Measurements from ENCODE around the gene PGGT1B. TPM values are rescaled to one million over a fixed set of nuclear protein-coding genes. Genes with fewer than 3 reads are reported as not detected.

PGGT1B gene
- total RNA-seq, 1 experiment from 2014 or later, result 14.4 TPM

GRCh38 chr5:115214541-115214940 lies 48.1 kb downstream of the PGGT1B start:
- BruUV-seq (replicated peaks), result no TSS peak
- Histone ChIP-seq H3K9ac (ENCODE audit: low read length) (no peak overlapping the region), H3F3A (ENCODE audit: low read length, unreplicated experiment) (no peaks in the 10 kb centered on the region)

DNA sequence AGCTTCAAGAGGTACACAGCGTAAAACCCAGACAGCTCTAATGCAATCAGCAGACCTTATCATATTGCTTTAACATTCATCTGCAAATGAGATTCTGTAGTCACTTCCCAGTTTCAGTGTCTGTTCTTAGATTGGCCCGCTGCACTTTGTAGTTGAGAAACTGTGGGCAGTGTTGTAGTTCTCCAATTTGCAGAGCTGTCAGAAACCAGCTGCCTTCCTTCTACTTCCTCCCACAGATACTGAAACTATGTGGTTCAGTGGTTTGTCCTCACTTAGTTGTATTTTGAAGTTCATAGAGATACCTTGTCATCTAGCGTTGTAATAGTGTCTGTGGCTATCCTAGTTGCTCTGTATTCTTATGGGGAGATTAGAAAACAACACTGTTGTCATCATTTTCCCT lies 53.4 kb downstream of the PGGT1B start:
- ATAC-seq (no peak), DNase-seq (no peak)
- ChIA-PET CTCF (no interaction called here), POLR2A (ENCODE audit: unreplicated experiment) (no interaction called here)
- H3K4me1 ChIP-seq (ENCODE audit: insufficient read depth, low read length), result no peaks in the 10 kb centered on the region
- no TSS peak for BruUV-seq (replicated peaks)
- H3K36me3 ChIP-seq (ENCODE audit: low read depth, low read length), result no peaks in the 10 kb centered on the region; the same call in 1 of the 2 replicates
- H3K9me3 ChIP-seq (ENCODE audit: low read length), result no peaks in the 10 kb centered on the region
- intact Hi-C loops (cut with micrococcal nuclease), result no loop called here
- H4K20me1 ChIP-seq (ENCODE audit: low read length), result no peaks in the 10 kb centered on the region
- no peaks in the 10 kb centered on the region for H3K79me2 ChIP-seq (ENCODE audit: low read length)
- H3K9me2 ChIP-seq (replicated peaks; ENCODE audit: low read length), result no peaks in the 10 kb centered on the region
- no peak overlapping the region for H2AFZ ChIP-seq (ENCODE audit: low read length)
- H3F3A ChIP-seq (ENCODE audit: low read length, unreplicated experiment), result no peaks in the 10 kb centered on the region
- no peak overlapping the region for H3K4me2 ChIP-seq (ENCODE audit: low read length)
- H3K4me3 ChIP-seq (ENCODE audit: low read length), result no peak overlapping the region
- H3K9ac ChIP-seq (ENCODE audit: low read length), result no peak overlapping the region
- H3K27me3 ChIP-seq (ENCODE audit: low read length), result no peaks in the 10 kb centered on the region
- no peak overlapping the region for H3K27ac ChIP-seq (ENCODE audit: low read length)
- TF ChIP-seq EZH2phosphoT487 (IDR thresholded peaks at IDR 0.05; ENCODE audit: borderline replicate concordance, low read length), result no peak

More at GRCh38 chr5:115214541-115214940, 48.1 kb downstream of the PGGT1B start:
- Histone ChIP-seq H3K27me3 (ENCODE audit: low read length) (no peaks in the 10 kb centered on the region), H3K27ac (ENCODE audit: low read length) (no peak overlapping the region), H3K4me2 (ENCODE audit: low read length) (no peak overlapping the region), H3K79me2 (ENCODE audit: low read length) (no peaks in the 10 kb centered on the region), H3K9me3 (ENCODE audit: low read length) (no peaks in the 10 kb centered on the region), H3K9me2 (replicated peaks; ENCODE audit: low read length) (no peaks in the 10 kb centered on the region), H3K4me1 (ENCODE audit: insufficient read depth, low read length) (no peaks in the 10 kb centered on the region), H3K36me3 (ENCODE audit: low read depth, low read length) (peaks cover 2% of the 10 kb centered on the region; the same call in 1 of the 2 replicates), H2AFZ (ENCODE audit: low read length) (no peak overlapping the region), H3K4me3 (ENCODE audit: low read length) (no peak overlapping the region), H4K20me1 (ENCODE audit: low read length) (no peaks in the 10 kb centered on the region; the same call in 1 of the 2 replicates)
- ChIA-PET POLR2A (ENCODE audit: unreplicated experiment) (no interaction called here), CTCF (no interaction called here)
- intact Hi-C loops (cut with micrococcal nuclease), result no loop called here
- TF ChIP-seq, protein P1, sequence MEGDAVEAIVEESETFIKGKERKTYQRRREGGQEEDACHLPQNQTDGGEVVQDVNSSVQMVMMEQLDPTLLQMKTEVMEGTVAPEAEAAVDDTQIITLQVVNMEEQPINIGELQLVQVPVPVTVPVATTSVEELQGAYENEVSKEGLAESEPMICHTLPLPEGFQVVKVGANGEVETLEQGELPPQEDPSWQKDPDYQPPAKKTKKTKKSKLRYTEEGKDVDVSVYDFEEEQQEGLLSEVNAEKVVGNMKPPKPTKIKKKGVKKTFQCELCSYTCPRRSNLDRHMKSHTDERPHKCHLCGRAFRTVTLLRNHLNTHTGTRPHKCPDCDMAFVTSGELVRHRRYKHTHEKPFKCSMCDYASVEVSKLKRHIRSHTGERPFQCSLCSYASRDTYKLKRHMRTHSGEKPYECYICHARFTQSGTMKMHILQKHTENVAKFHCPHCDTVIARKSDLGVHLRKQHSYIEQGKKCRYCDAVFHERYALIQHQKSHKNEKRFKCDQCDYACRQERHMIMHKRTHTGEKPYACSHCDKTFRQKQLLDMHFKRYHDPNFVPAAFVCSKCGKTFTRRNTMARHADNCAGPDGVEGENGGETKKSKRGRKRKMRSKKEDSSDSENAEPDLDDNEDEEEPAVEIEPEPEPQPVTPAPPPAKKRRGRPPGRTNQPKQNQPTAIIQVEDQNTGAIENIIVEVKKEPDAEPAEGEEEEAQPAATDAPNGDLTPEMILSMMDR (conservative IDR thresholded peaks at IDR 0.05; ENCODE audit: low read depth, low read length), result no peak
- TF ChIP-seq EZH2phosphoT487 (IDR thresholded peaks at IDR 0.05; ENCODE audit: borderline replicate concordance, low read length), result no peak
- TF ChIP-seq EZH2 (IDR thresholded peaks at IDR 0.05; ENCODE audit: low read length, unreplicated experiment), result no peak
- no peak for DNase-seq
- ATAC-seq, result no peak

DNA sequence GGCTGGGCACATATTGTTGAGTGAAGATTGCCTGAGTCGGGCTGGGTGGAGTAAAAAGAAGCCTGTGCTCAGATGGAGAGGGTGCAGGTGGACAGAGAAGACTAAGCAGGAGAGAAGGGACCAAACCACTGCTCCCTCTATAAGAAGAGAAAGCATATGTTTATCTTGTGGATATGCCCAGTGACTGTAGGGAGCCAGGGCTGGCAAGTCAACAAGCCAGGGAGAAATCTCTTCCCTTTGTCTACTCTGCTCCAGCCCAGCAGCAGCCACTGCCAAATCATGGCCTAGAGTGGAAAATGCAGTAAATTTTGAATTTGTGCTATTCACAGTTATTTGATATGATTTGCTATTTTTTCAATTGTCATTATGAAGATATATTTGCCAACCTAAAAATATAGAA lies 59.7 kb downstream of the PGGT1B start:
- H3K36me3 ChIP-seq (ENCODE audit: low read depth, low read length), result no peaks in the 10 kb centered on the region
- ChIA-PET CTCF (no interaction called here), POLR2A (ENCODE audit: unreplicated experiment) (no interaction called here)
- no peak overlapping the region for H3K27ac ChIP-seq (ENCODE audit: low read length)
- no peak overlapping the region for H3K9ac ChIP-seq (ENCODE audit: low read length)
- no peaks in the 10 kb centered on the region for H3K79me2 ChIP-seq (ENCODE audit: low read length)
- H3K4me2 ChIP-seq (ENCODE audit: low read length), result no peak overlapping the region
- no peaks in the 10 kb centered on the region for H3F3A ChIP-seq (ENCODE audit: low read length, unreplicated experiment)
- H3K4me1 ChIP-seq (ENCODE audit: insufficient read depth, low read length), result no peaks in the 10 kb centered on the region
- H3K27me3 ChIP-seq (ENCODE audit: low read length), result no peaks in the 10 kb centered on the region
- intact Hi-C loops (cut with micrococcal nuclease), result no loop called here
- H3K9me3 ChIP-seq (ENCODE audit: low read length), result no peaks in the 10 kb centered on the region
- no peaks in the 10 kb centered on the region for H4K20me1 ChIP-seq (ENCODE audit: low read length)
- H3K4me3 ChIP-seq (ENCODE audit: low read length), result no peak overlapping the region
- DNase-seq (no peak), ATAC-seq (no peak)
- no TSS peak for BruUV-seq (replicated peaks)
- H2AFZ ChIP-seq (ENCODE audit: low read length), result no peak overlapping the region
- H3K9me2 ChIP-seq (replicated peaks; ENCODE audit: low read length), result no peaks in the 10 kb centered on the region
- TF ChIP-seq EZH2 (IDR thresholded peaks at IDR 0.05; ENCODE audit: low read length, unreplicated experiment) (no peak), EZH2phosphoT487 (IDR thresholded peaks at IDR 0.05; ENCODE audit: borderline replicate concordance, low read length) (no peak)
- TF ChIP-seq, protein P1 (conservative IDR thresholded peaks at IDR 0.05; ENCODE audit: low read depth, low read length), result no peak

Data from PC-3 (cell line).